HEK293 (cell line): ENCODE data around the gene IGFBP2.

Experiments used
- GLI2 ChIP-seq: fragments of 450-650 bp; formaldehyde crosslinking; IDR thresholded peaks from 2 replicates; pipeline ENCODE4; 2017; ENCODE audit warnings: missing biosample characterization, missing genetic modification characterization, low read depth, borderline replicate concordance
- GLI4 ChIP-seq: fragments of 450-650 bp; formaldehyde crosslinking; IDR thresholded peaks from 2 replicates; pipeline ENCODE4 v1.5.1; 2016; ENCODE audit warnings: missing biosample characterization, missing genetic modification characterization
- HOXD13 ChIP-seq: sonication (generic); formaldehyde crosslinking; IDR thresholded peaks from 2 replicates; pipeline ENCODE4 v1.8.0; 2022; ENCODE audit warnings: missing genetic modification reagents, borderline replicate concordance
- KLF8 ChIP-seq: fragments of 450-650 bp; formaldehyde crosslinking; IDR thresholded peaks from 2 replicates; pipeline ENCODE4 v1.5.1; 2016; ENCODE audit warnings: missing biosample characterization, missing genetic modification characterization
- KLF9 ChIP-seq: fragments of 450-650 bp; formaldehyde crosslinking; IDR thresholded peaks from 2 replicates; pipeline ENCODE4 v1.5.1; 2016; ENCODE audit warnings: missing biosample characterization, missing genetic modification characterization, low read depth
- MZF1 ChIP-seq: fragments of 450-650 bp; formaldehyde crosslinking; IDR thresholded peaks from 2 replicates; pipeline ENCODE4 v1.5.1; 2017; ENCODE audit warnings: missing biosample characterization, missing genetic modification characterization, borderline replicate concordance
- REPIN1 ChIP-seq: fragments of 450-650 bp; formaldehyde crosslinking; IDR thresholded peaks from 2 replicates; pipeline ENCODE4 v1.5.1; 2017; ENCODE audit warnings: missing biosample characterization, missing genetic modification characterization, low read depth
- SP2 ChIP-seq: fragments of 450-650 bp; formaldehyde crosslinking; IDR thresholded peaks from 2 replicates; pipeline ENCODE4 v1.5.1; 2016; ENCODE audit warnings: missing biosample characterization, missing genetic modification characterization
- SP3 ChIP-seq: fragments of 450-650 bp; formaldehyde crosslinking; IDR thresholded peaks from 2 replicates; pipeline ENCODE4 v1.5.1; 2016; ENCODE audit warnings: missing biosample characterization, missing genetic modification characterization
- TCF7L2 ChIP-seq: IDR thresholded peaks from 2 replicates; pipeline ENCODE4 v1.6.1; 2011; ENCODE audit warnings: low read depth, mild to moderate bottlenecking, inconsistent platforms, low read length, moderate library complexity, borderline replicate concordance
- ZBTB17 ChIP-seq: fragments of 450-650 bp; formaldehyde crosslinking; IDR thresholded peaks from 2 replicates; pipeline ENCODE4 v1.5.1; 2016; ENCODE audit warnings: missing biosample characterization, missing genetic modification characterization
- ZIC2 ChIP-seq: fragments of 450-650 bp; formaldehyde crosslinking; IDR thresholded peaks from 2 replicates; pipeline ENCODE4 v1.5.1; 2016; ENCODE audit warnings: missing biosample characterization, missing genetic modification characterization
- ZNF121 ChIP-seq: fragments of 450-650 bp; formaldehyde crosslinking; IDR thresholded peaks from 2 replicates; pipeline ENCODE4 v1.5.1; 2016; ENCODE audit warnings: missing biosample characterization, missing genetic modification characterization
- ZNF138 ChIP-seq: fragments of 450-650 bp; formaldehyde crosslinking; IDR thresholded peaks from 2 replicates; pipeline ENCODE4 v1.5.1; 2016; ENCODE audit warnings: missing biosample characterization, missing genetic modification characterization, borderline replicate concordance
- ZNF214 ChIP-seq: fragments of 450-650 bp; formaldehyde crosslinking; IDR thresholded peaks from 2 replicates; pipeline ENCODE4 v1.5.1; 2017; ENCODE audit warnings: missing biosample characterization, mild to moderate bottlenecking, missing genetic modification characterization, borderline replicate concordance
- ZNF223 ChIP-seq: fragments of 450-650 bp; formaldehyde crosslinking; IDR thresholded peaks from 2 replicates; pipeline ENCODE4 v1.5.1; 2016; ENCODE audit warnings: missing biosample characterization, missing genetic modification characterization
- ZNF266 ChIP-seq: fragments of 450-650 bp; formaldehyde crosslinking; IDR thresholded peaks from 2 replicates; pipeline ENCODE4 v1.5.1; 2016; ENCODE audit warnings: missing biosample characterization, missing genetic modification characterization, low read depth
- ZNF394 ChIP-seq: fragments of 450-650 bp; formaldehyde crosslinking; IDR thresholded peaks from 2 replicates; pipeline ENCODE4 v1.5.1; 2016; ENCODE audit warnings: missing biosample characterization, missing genetic modification characterization, mild to moderate bottlenecking, moderate library complexity, borderline replicate concordance
- ZNF426 ChIP-seq: fragments of 450-650 bp; formaldehyde crosslinking; IDR thresholded peaks from 2 replicates; pipeline ENCODE4 v1.5.1; 2017; ENCODE audit warnings: missing biosample characterization, missing genetic modification characterization, mild to moderate bottlenecking, inconsistent platforms, moderate library complexity
- ZNF561 ChIP-seq: fragments of 450-650 bp; IDR thresholded peaks from 2 replicates; pipeline ENCODE4 v1.5.1; 2018; ENCODE audit warnings: missing biosample characterization, missing genetic modification characterization, borderline replicate concordance
- ZNF600 ChIP-seq: fragments of 450-650 bp; formaldehyde crosslinking; IDR thresholded peaks from 2 replicates; pipeline ENCODE4 v1.5.1; 2016; ENCODE audit warnings: missing biosample characterization, missing genetic modification characterization
- ZNF768 ChIP-seq: fragments of 450-650 bp; formaldehyde crosslinking; IDR thresholded peaks from 2 replicates; pipeline ENCODE4 v1.5.1; 2018; ENCODE audit warnings: missing biosample characterization, mild to moderate bottlenecking, missing genetic modification characterization
- ZSCAN23 ChIP-seq: fragments of 450-650 bp; formaldehyde crosslinking; IDR thresholded peaks from 2 replicates; pipeline ENCODE4 v1.5.1; 2016; ENCODE audit warnings: missing biosample characterization, missing genetic modification characterization
- TF ChIP-seq, protein P1 (sequence below): fragments of 450-650 bp; formaldehyde crosslinking; IDR thresholded peaks from 2 replicates; pipeline ENCODE4 v1.5.1; 2016; ENCODE audit warnings: missing biosample characterization, missing genetic modification characterization
- TF ChIP-seq, protein P2 (sequence below): sonication (generic); formaldehyde crosslinking; IDR thresholded peaks from 2 replicates; pipeline ENCODE4 v1.8.1; 2022; ENCODE audit warnings: mild to moderate bottlenecking, moderate library complexity, missing genetic modification reagents
- TF ChIP-seq, protein P3 (sequence below): fragments of 450-650 bp; formaldehyde crosslinking; IDR thresholded peaks from 2 replicates; pipeline ENCODE4 v1.5.1; 2016; ENCODE audit warnings: missing biosample characterization, missing genetic modification characterization
- TF ChIP-seq, protein P4 (sequence below): fragments of 450-650 bp; formaldehyde crosslinking; IDR thresholded peaks from 2 replicates; pipeline ENCODE4 v1.5.1; 2017; ENCODE audit warnings: missing biosample characterization, missing genetic modification characterization
- TF ChIP-seq, protein P5 (sequence below): fragments of 450-650 bp; formaldehyde crosslinking; IDR thresholded peaks from 2 replicates; pipeline ENCODE4 v1.5.1; 2016; ENCODE audit warnings: missing biosample characterization, missing genetic modification characterization
- TF ChIP-seq, protein P6 (sequence below): fragments of 450-650 bp; formaldehyde crosslinking; IDR thresholded peaks from 2 replicates; pipeline ENCODE4 v1.5.1; 2016; ENCODE audit warnings: missing biosample characterization, missing genetic modification characterization

The IGFBP2 gene

DNA sequence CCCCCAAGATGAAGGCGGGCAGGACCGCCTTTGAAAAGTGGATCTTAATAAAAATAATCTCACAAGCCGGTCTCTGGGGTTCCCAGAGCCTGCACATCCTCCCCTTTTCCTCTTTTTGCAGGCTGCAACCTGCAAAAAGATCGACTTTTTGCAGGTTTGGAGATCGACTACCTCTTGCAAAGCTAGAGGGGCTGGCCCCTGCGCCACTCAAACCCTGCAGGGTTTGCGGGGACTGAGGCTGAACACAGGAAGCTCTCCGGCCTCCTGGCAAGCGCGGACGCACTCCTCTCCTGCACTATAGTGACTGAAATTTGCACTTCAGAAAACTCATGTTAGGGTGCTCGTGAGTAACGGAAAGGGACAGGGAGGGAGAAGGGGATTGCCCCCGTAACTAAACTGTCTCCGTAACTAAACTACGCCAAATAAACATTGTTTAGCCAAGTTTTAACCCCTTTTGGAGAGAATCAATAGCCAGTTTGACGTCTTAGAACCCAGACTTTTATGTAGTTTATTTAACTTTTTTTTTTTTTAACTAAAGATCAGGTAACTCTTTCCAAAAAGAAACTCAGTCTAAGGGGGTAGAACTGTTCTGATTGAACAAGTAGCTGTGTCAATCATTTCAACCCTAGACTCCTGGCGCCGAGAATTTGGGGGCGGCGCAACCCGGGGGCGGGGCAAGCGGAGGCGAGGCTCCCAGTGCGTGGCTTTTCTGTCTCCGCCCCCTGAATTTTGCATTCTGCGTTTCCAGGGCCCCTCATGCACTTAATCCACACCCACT lies 59.6 kb downstream of the IGFBP2 start (continued):
- TF ChIP-seq ZNF266 (tag by site-specific recombination) = no peak
- peak; percentile 55 for TF ChIP-seq SP3
- TF ChIP-seq ZNF600 (tag by site-specific recombination) = no peak
- TF ChIP-seq GLI4 = no peak
- TF ChIP-seq ZNF214 (tag by site-specific recombination) = no peak
- peak; percentile 91 for TF ChIP-seq ZBTB17
- TF ChIP-seq, protein P1, sequence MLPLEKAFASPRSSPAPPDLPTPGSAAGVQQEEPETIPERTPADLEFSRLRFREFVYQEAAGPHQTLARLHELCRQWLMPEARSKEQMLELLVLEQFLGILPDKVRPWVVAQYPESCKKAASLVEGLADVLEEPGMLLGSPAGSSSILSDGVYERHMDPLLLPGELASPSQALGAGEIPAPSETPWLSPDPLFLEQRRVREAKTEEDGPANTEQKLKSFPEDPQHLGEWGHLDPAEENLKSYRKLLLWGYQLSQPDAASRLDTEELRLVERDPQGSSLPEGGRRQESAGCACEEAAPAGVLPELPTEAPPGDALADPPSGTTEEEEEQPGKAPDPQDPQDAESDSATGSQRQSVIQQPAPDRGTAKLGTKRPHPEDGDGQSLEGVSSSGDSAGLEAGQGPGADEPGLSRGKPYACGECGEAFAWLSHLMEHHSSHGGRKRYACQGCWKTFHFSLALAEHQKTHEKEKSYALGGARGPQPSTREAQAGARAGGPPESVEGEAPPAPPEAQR (tag by site-specific recombination) = no peak
- no peak for TF ChIP-seq ZSCAN23 (tag by site-specific recombination)
- TF ChIP-seq, protein P2, sequence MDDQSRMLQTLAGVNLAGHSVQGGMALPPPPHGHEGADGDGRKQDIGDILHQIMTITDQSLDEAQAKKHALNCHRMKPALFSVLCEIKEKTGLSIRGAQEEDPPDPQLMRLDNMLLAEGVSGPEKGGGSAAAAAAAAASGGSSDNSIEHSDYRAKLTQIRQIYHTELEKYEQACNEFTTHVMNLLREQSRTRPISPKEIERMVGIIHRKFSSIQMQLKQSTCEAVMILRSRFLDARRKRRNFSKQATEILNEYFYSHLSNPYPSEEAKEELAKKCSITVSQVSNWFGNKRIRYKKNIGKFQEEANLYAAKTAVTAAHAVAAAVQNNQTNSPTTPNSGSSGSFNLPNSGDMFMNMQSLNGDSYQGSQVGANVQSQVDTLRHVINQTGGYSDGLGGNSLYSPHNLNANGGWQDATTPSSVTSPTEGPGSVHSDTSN (CRISPR knock-in tag) = no peak
- TF ChIP-seq ZNF223 = no peak
- TF ChIP-seq ZNF561 (tag by site-specific recombination) = no peak
- TF ChIP-seq, protein P3, sequence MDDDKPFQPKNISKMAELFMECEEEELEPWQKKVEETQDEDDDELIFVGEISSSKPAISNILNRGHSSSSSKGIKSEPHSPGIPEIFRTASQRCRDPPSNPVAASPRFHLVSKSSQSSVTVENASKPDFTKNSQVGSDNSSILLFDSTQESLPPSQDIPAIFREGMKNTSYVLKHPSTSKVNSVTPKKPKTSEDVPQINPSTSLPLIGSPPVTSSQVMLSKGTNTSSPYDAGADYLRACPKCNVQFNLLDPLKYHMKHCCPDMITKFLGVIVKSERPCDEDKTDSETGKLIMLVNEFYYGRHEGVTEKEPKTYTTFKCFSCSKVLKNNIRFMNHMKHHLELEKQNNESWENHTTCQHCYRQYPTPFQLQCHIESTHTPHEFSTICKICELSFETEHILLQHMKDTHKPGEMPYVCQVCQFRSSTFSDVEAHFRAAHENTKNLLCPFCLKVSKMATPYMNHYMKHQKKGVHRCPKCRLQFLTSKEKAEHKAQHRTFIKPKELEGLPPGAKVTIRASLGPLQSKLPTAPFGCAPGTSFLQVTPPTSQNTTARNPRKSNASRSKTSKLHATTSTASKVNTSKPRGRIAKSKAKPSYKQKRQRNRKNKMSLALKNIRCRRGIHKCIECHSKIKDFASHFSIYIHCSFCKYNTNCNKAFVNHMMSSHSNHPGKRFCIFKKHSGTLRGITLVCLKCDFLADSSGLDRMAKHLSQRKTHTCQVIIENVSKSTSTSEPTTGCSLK = no peak
- TF ChIP-seq, protein P4, sequence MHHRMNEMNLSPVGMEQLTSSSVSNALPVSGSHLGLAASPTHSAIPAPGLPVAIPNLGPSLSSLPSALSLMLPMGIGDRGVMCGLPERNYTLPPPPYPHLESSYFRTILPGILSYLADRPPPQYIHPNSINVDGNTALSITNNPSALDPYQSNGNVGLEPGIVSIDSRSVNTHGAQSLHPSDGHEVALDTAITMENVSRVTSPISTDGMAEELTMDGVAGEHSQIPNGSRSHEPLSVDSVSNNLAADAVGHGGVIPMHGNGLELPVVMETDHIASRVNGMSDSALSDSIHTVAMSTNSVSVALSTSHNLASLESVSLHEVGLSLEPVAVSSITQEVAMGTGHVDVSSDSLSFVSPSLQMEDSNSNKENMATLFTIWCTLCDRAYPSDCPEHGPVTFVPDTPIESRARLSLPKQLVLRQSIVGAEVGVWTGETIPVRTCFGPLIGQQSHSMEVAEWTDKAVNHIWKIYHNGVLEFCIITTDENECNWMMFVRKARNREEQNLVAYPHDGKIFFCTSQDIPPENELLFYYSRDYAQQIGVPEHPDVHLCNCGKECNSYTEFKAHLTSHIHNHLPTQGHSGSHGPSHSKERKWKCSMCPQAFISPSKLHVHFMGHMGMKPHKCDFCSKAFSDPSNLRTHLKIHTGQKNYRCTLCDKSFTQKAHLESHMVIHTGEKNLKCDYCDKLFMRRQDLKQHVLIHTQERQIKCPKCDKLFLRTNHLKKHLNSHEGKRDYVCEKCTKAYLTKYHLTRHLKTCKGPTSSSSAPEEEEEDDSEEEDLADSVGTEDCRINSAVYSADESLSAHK (tag by site-specific recombination) = peak; percentile 74
- no peak for TF ChIP-seq HOXD13 (CRISPR knock-in tag)
- TF ChIP-seq SP2 (tag by site-specific recombination) = peak; percentile 75
- TF ChIP-seq TCF7L2 = no peak
- no peak for TF ChIP-seq ZNF426 (tag by site-specific recombination)
- peak; percentile 38; the same call in 1 of the 2 replicates for TF ChIP-seq KLF9 (tag by site-specific recombination)
- peak; percentile 72; the same call in 1 of the 2 replicates for TF ChIP-seq MZF1 (tag by site-specific recombination)
- TF ChIP-seq, protein P5, sequence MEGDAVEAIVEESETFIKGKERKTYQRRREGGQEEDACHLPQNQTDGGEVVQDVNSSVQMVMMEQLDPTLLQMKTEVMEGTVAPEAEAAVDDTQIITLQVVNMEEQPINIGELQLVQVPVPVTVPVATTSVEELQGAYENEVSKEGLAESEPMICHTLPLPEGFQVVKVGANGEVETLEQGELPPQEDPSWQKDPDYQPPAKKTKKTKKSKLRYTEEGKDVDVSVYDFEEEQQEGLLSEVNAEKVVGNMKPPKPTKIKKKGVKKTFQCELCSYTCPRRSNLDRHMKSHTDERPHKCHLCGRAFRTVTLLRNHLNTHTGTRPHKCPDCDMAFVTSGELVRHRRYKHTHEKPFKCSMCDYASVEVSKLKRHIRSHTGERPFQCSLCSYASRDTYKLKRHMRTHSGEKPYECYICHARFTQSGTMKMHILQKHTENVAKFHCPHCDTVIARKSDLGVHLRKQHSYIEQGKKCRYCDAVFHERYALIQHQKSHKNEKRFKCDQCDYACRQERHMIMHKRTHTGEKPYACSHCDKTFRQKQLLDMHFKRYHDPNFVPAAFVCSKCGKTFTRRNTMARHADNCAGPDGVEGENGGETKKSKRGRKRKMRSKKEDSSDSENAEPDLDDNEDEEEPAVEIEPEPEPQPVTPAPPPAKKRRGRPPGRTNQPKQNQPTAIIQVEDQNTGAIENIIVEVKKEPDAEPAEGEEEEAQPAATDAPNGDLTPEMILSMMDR (tag by site-specific recombination) = no peak
- TF ChIP-seq, protein P6, sequence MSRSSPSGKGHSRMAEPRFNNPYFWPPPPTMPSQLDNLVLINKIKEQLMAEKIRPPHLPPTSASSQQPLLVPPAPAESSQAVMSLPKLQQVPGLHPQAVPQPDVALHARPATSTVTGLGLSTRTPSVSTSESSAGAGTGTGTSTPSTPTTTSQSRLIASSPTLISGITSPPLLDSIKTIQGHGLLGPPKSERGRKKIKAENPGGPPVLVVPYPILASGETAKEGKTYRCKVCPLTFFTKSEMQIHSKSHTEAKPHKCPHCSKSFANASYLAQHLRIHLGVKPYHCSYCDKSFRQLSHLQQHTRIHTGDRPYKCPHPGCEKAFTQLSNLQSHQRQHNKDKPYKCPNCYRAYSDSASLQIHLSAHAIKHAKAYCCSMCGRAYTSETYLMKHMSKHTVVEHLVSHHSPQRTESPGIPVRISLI (tag by site-specific recombination) = peak; percentile 76; the same call in 1 of the 2 replicates
- no peak for TF ChIP-seq ZNF768 (tag by site-specific recombination)
- TF ChIP-seq ZNF138 (tag by site-specific recombination) = no peak
- TF ChIP-seq ZNF121 (tag by site-specific recombination) = no peak
- TF ChIP-seq GLI2 = no peak
- no peak for TF ChIP-seq ZIC2 (tag by site-specific recombination)
- TF ChIP-seq REPIN1 (tag by site-specific recombination) = no peak
- TF ChIP-seq ZNF394 (tag by site-specific recombination) = no peak
- TF ChIP-seq KLF8 (tag by site-specific recombination) = 0 out of 2 replicates have a peak, but pooled peaks have one; percentile 24
